CD4-positive, alpha-beta T cell (primary cell): Measurements from ENCODE around the gene RREB1. TPM values are rescaled to one million over a fixed set of nuclear protein-coding genes. Genes with fewer than 3 reads are reported as not detected.

ENCODE experiments used
- ATAC-seq: fragments of 200-7000 bp; cut with Tn5 transposase; one replicate; pipeline ENCODE4 v1.10.0; 2022; ENCODE audit warnings: mild to moderate bottlenecking; ENCODE audit not compliant: poor library complexity
- CTCF ChIA-PET: fragments of 350-600 bp; sonication (Branson Sonifier 250); formaldehyde crosslinking; loops from one replicate; lab custom pipeline; 2021; ENCODE audit warnings: antibody characterized with exemption, inconsistent platforms; lab: Charles Lee
- POLR2A ChIA-PET: fragments of 350-600 bp; sonication (Branson Sonifier 250); formaldehyde crosslinking; loops from one replicate; lab custom pipeline; 2021; ENCODE audit warnings: antibody characterized with exemption, inconsistent platforms; lab: Charles Lee
- DNase-seq, 14 experiments: peaks; one replicate each; pipeline ENCODE4 v3.0.0-alpha.2; 2013 to 2020; ENCODE audit warnings: mixed read lengths in 2 of 14
- H3K27ac ChIP-seq, 2 donors: one replicate each; pipeline versions ENCODE4 v1.5.1 to v1.7.0; 2013; ENCODE audit warnings: low read length in 2 of 2, low read depth in 1 of 2, mild to moderate bottlenecking in 1 of 2
- H3K27me3 ChIP-seq, 2 experiments: 1 replicate in 1 of 2; 2 replicates in 1 of 2; pipeline versions ENCODE4 v1.6.1 to v1.7.0; 2013; ENCODE audit warnings: low read length in 2 of 2, control low read depth in 1 of 2, mild to moderate bottlenecking in 1 of 2, moderate library complexity in 1 of 2; ENCODE audit not compliant: insufficient read depth in 2 of 2, control insufficient read depth in 1 of 2
- H3K36me3 ChIP-seq: one replicate; pipeline ENCODE4 v1.6.1; 2013; ENCODE audit warnings: low read length, control low read depth; ENCODE audit not compliant: insufficient read depth
- H3K4me1 ChIP-seq: one replicate; pipeline ENCODE4 v1.6.1; 2013; ENCODE audit warnings: low read length, control low read depth; ENCODE audit not compliant: insufficient read depth
- H3K4me3 ChIP-seq: one replicate; pipeline ENCODE4 v1.5.1; 2013; ENCODE audit warnings: mild to moderate bottlenecking, low read length, moderate library complexity
- H3K9me3 ChIP-seq, 2 experiments: 1 replicate in 1 of 2; 2 replicates in 1 of 2; pipeline versions ENCODE4 v1.6.1 to v1.7.0; 2013; ENCODE audit warnings: low read length in 2 of 2, mild to moderate bottlenecking in 2 of 2, control low read depth in 1 of 2, moderate library complexity in 1 of 2; ENCODE audit not compliant: control insufficient read depth in 1 of 2, insufficient read depth in 1 of 2
- H3K27ac Mint-ChIP-seq: one replicate; pipeline ENCODE4 v1.8.0; 2020; ENCODE audit warnings: mixed read lengths
- H3K27me3 Mint-ChIP-seq: one replicate; pipeline ENCODE4 v1.8.0; 2021; ENCODE audit warnings: mixed read lengths
- H3K36me3 Mint-ChIP-seq: one replicate; pipeline ENCODE4 v1.8.0; 2021; ENCODE audit warnings: low read depth, mixed read lengths
- H3K4me1 Mint-ChIP-seq: one replicate; pipeline ENCODE4 v1.8.0; 2021; ENCODE audit warnings: low read depth, mixed read lengths
- H3K4me3 Mint-ChIP-seq: one replicate; pipeline ENCODE4 v1.8.0; 2020; ENCODE audit warnings: mild to moderate bottlenecking, mixed read lengths
- H3K9me3 Mint-ChIP-seq: one replicate; pipeline ENCODE4 v1.8.0; 2020; ENCODE audit warnings: mixed read lengths
- CTCF ChIP-seq: fragments of 200-600 bp; IDR thresholded peaks from one replicate; pipeline ENCODE4 v1.8.0; 2022; ENCODE audit warnings: antibody characterized with exemption, mild to moderate bottlenecking
- intact Hi-C, 2 experiments: fragments of 100-400 bp; cut with DNase I in 1 of 2; cut with micrococcal nuclease in 1 of 2; formaldehyde crosslinking; loops; one replicate each; pipeline versions ENCODE4 v1.15.1 to v1.9.0; 2023 to 2025; cut with DNase I, micrococcal nuclease
- total RNA-seq, 174 experiments: library from RNA in 2 of 174; stranded (reverse) in 2 of 174; gene quantifications; one replicate each; pipeline ENCODE4 v1.2.3 and lab custom pipeline; 2021 to 2026

The RREB1 gene
- total RNA-seq, 2 experiments from 2014 or later = 56.5 to 60.0 TPM

- intact Hi-C loops = no loop called here
- Histone ChIP-seq H3K4me3 (no peak overlapping the region), H3K27me3 (no peaks in the 10 kb centered on the region), H3K36me3 (peaks cover 16% of the 10 kb centered on the region), H3K27ac (no peak overlapping the region), H3K9me3 (no peaks in the 10 kb centered on the region), H3K4me1 (peaks cover 58% of the 10 kb centered on the region)
- peaks cover 72% of the 10 kb centered on the region for H3K4me1 Mint-ChIP-seq
- TF ChIP-seq CTCF = no peak
- DNase-seq (no peak), ATAC-seq (peak; percentile 15)
- H3K27me3 Mint-ChIP-seq = no peaks in the 10 kb centered on the region
- CTCF ChIA-PET = interaction anchor here (1.7 kb wide), 1 partner anchor 15 kb away, joined by 4 read pairs; no protein-coding TSS in a partner anchor
- H3K27ac Mint-ChIP-seq = peak overlapping the region; percentile 18
- peaks cover 35% of the 10 kb centered on the region for H3K36me3 Mint-ChIP-seq
- H3K4me3 Mint-ChIP-seq = peak overlapping the region; percentile 7
- H3K9me3 Mint-ChIP-seq = no peaks in the 10 kb centered on the region
- POLR2A ChIA-PET = interaction anchor here (0.9 kb wide), 2 partner anchors 9 to 12 kb away, joined by 3 to 5 read pairs; no protein-coding TSS in a partner anchor
Measured at GRCh38 chr6:7125290-7125689, 17.5 kb downstream of the RREB1 start.

- Histone ChIP-seq H3K27ac (no peak overlapping the region), H3K9me3 (no peaks in the 10 kb centered on the region), H3K4me1 (peaks cover 58% of the 10 kb centered on the region), H3K36me3 (peaks cover 16% of the 10 kb centered on the region), H3K27me3 (no peaks in the 10 kb centered on the region), H3K4me3 (no peak overlapping the region)
- Mint-ChIP-seq H3K36me3 (peaks cover 34% of the 10 kb centered on the region), H3K4me3 (no peak overlapping the region), H3K27ac (peak overlapping the region; percentile 82), H3K27me3 (no peaks in the 10 kb centered on the region), H3K4me1 (peaks cover 75% of the 10 kb centered on the region), H3K9me3 (no peaks in the 10 kb centered on the region)
- TF ChIP-seq CTCF = no peak
- ATAC-seq (no peak), DNase-seq (peak in 1 of 14 experiments; percentile 38)
- ChIA-PET POLR2A (no interaction called here), CTCF (no interaction called here)
- intact Hi-C loops = no loop called here
Measured at GRCh38 chr6:7126754-7127153, 19.0 kb downstream of the RREB1 start.

- peaks cover 81% of the 10 kb centered on the region for H3K4me1 Mint-ChIP-seq
- ATAC-seq = no peak
- H3K27ac Mint-ChIP-seq = peak overlapping the region; percentile 82
- no peak overlapping the region for H3K4me3 Mint-ChIP-seq
- intact Hi-C loops = loop anchor here in 1 of 2 experiments (2.0 kb wide), 1 partner anchor 15 kb away; no protein-coding TSS in a partner anchor
- H3K9me3 ChIP-seq = no peaks in the 10 kb centered on the region
- DNase-seq = no peak
- POLR2A ChIA-PET = interaction anchor here (1.2 to 2.1 kb wide), 7 partner anchors 10 to 76 kb away, joined by 3 to 10 read pairs (median 6); no protein-coding TSS in a partner anchor
- H3K27ac ChIP-seq = no peak overlapping the region
- peaks cover 25% of the 10 kb centered on the region for H3K36me3 Mint-ChIP-seq
- no peaks in the 10 kb centered on the region for H3K27me3 Mint-ChIP-seq
- no peaks in the 10 kb centered on the region for H3K9me3 Mint-ChIP-seq
- H3K4me1 ChIP-seq = peaks cover 61% of the 10 kb centered on the region
- TF ChIP-seq CTCF = no peak
- no peaks in the 10 kb centered on the region for H3K27me3 ChIP-seq
- peaks cover 12% of the 10 kb centered on the region for H3K36me3 ChIP-seq
- CTCF ChIA-PET = interaction anchor here (1.1 kb wide), 1 partner anchor 20 kb away, joined by 3 read pairs; the partner anchor contains the start of gene RREB1
- no peak overlapping the region for H3K4me3 ChIP-seq
Measured at GRCh38 chr6:7127680-7128079, 19.9 kb downstream of the RREB1 start.
